HG03520 (cell line): Measurements from ENCODE around the gene KIAA1549.
"Not testable (repeated sequence)": the region's sequence is repeated elsewhere in the genome, so short reads cannot be mapped to it uniquely, and the experiment has no call there.

ENCODE experiments used
- ATAC-seq: cut with Tn5 transposase; IDR thresholded peaks from one replicate; pipeline ENCODE4 v1.9.1; 2021; ENCODE audit warnings: mild to moderate bottlenecking, moderate library complexity; ENCODE audit not compliant: unreplicated experiment

KIAA1549 gene

GRCh38 chr7:138981332-138982203 lies at the start of gene KIAA1549:
KIAA1549 (minus strand) TSS chr7:138981389; CDS start chr7:138981269, 120 bp downstream.
- peak; percentile 79 for ATAC-seq

- ATAC-seq: no peak
Measured at GRCh38 chr7:139029353-139029752, 48.2 kb upstream of the KIAA1549 start.

- ATAC-seq: no peak
Measured at GRCh38 chr7:139026551-139026950, 45.4 kb upstream of the KIAA1549 start.

- ATAC-seq: not testable (repeated sequence)
Measured at GRCh38 chr7:139025861-139026260, 44.7 kb upstream of the KIAA1549 start.

GRCh38 chr7:139023076-139023475 lies 41.9 kb upstream of the KIAA1549 start:
- ATAC-seq: no peak

DNA sequence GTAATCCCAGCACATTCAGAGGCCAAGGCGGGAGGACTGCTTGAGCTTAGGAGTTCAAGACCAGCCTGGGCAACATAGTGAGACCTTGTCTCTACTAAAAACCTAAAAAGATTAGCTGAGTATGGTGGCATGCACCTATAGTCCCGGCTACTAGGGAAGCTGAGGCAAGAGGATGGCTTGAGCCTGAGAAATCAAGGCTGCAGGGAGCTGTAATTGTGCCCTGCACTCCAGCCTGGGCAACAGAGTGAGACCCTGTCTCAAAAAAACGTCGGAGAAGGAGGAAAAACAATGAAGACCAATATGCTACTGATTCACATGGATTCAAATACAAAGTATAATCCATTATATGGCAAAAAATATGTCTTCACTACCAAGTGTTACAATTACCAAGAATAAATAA lies 41.1 kb upstream of the KIAA1549 start:
- no peak for ATAC-seq

GRCh38 chr7:139018910-139019309 lies 37.7 kb upstream of the KIAA1549 start:
- ATAC-seq: no peak

- ATAC-seq: peak; percentile 89
Measured at GRCh38 chr7:139016931-139017511, 35.8 kb upstream of the KIAA1549 start.

GRCh38 chr7:139011373-139011772 lies 30.2 kb upstream of the KIAA1549 start:
- ATAC-seq: no peak

DNA sequence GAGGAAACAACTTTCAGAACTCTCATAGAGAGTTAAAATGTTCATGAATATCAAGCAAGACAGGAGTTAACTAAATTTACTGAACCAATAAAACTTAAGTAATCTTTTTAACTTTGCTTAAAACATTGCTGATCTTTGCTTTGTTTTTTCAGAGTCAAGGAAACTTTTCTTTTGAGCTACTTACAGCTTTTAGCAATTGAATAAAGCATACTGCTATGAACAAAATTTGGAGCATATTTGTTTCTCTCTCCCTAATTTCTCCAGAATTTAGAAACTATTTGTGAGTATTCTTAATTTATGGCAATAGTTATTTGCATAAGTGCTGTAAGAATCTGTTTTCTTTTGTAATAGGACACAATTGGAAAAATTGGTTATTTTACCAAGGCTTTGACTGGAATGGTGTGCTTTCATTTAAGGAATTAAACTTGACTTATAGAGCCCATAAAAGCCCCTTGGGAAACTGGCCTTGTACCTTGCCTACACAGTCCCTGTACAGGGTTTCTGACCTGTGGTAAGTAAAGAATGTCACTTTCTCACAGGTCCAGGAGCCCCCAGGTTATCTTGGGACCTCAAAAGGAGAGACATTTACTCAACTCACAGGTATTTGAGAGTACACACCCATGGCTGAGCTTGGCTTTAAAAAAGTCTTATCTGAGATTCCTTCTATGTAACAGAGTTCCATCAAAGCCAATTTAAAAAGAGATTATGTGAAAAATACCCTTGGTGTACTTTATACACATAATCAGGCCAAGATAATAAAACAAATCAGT lies 23.3 kb upstream of the KIAA1549 start:
- no peak for ATAC-seq

- no peak for ATAC-seq
Measured at GRCh38 chr7:138999414-138999813, 18.2 kb upstream of the KIAA1549 start.

GRCh38 chr7:138992052-138992531 lies 10.9 kb upstream of the KIAA1549 start:
- no peak for ATAC-seq

DNA sequence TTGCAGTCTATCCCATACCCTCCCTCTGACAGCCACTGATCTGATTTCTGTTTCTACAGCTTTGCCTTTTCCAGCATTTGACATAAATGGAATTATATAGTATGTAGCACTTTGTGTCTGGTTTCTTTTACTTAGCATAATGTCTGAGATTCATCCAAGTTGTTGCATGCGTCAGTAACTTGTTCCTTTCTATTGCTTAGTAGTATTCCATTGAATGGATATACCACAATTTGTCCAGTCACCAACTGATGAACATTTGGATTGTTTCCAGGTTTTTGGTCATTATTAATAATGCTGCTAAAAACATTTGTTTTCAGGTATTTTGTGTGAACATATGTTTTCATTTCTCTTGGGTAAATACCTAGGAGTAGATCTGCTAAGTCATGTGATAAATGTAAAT lies 6.5 kb upstream of the KIAA1549 start:
- no peak for ATAC-seq

DNA sequence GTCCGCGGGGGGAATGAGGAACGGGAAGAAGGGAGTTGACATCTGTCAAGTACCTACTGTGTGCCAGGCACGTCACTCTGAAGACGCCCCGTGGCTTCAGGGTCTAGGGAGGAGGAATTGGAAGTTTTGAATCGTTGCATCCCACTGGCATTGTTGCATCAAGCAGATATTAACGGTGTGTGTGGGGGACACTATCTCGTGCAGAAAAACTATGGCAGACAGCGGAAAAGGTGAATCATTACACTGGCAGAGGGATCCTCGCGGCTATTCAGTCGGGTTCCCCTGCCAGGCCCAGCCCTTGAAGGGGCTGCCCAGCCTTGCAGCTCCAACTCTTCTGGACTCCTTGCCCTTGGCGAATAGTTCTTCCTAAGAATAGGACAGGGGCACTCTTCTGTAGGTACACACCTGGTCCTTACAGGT lies 1.0 kb upstream of the KIAA1549 start:
- no peak for ATAC-seq

- peak; percentile 28 for ATAC-seq
Measured at GRCh38 chr7:138980563-138981291, 462 bp downstream of the KIAA1549 start.

DNA sequence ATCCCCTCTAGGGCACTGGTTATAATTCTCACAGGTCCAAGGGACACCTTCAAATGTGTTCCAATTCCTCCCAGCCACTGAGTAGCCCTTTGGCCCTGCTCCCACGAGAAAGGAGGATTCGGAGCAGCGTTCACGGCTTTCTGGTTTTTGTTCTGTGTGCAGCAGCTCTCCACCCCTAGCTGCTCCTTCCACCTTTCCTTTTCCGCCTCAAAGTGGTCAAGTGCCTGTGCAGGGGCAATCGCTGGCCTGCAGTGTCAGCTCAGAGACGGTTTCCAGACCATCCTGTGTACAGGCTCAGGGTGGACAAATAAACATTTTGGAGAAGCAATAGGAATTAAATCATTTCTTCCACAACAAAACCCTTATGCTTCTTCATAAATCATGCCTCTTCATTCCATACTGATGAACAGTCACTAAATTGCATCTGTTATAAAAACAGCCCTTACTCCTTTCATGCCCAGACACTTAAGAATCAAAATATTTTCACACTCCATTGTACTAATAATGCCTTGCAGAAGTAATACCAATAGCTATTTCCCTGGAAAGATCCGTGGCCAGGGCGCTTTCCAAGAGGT lies 1.1 kb downstream of the KIAA1549 start:
- ATAC-seq: no peak

GRCh38 chr7:138979226-138979979 lies 1.8 kb downstream of the KIAA1549 start:
- ATAC-seq: peak; percentile 42

- ATAC-seq: no peak
Measured at GRCh38 chr7:138978541-138979184, 2.5 kb downstream of the KIAA1549 start.

DNA sequence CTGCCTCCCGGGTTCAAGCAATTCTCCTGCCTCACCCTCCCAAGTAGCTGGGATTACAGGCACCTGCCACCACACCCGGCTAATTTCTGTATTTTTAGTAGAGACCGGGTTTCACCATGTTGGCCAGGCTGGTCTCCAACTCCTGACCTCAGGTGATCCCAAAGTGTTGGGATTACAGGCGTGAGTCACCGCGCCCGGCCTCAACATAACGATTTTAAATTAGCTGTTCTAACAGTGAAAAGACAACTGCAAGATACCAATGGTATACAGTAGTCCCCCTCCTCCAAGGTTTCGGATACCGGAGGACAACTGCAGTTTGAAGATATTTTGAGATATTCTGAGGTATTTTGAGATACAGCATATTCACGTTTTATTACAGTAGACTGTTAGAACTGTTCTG lies 5.0 kb downstream of the KIAA1549 start:
- ATAC-seq: not testable (repeated sequence)
